HEK293 (cell line): ENCODE data around the gene CPLX3.

Source experiments
- CTCF ChIA-PET: fragments of 350-600 bp; formaldehyde crosslinking; extraction: SDS; loops from one replicate; lab custom pipeline; 2021; ENCODE audit warnings: antibody characterized with exemption; lab: Yijun Ruan, JAX
- POLR2A ChIA-PET: fragments of 300-600 bp; formaldehyde crosslinking; extraction: SDS; loops from one replicate; lab custom pipeline; 2020; ENCODE audit warnings: antibody characterized with exemption, inconsistent platforms; lab: Yijun Ruan, JAX
- H3K27ac ChIP-seq: fragments of 200-500 bp; sonication (Bioruptor generic); 2 replicates; pipeline ENCODE4 v1.5.1; 2014; ENCODE audit warnings: low read depth, low read length, control low read depth, inconsistent platforms; ENCODE audit errors: extremely low read depth
- H3K36me3 ChIP-seq, 2 experiments: fragments of 200-500 bp in 1 of 2; sonication (Bioruptor generic) in 1 of 2; 1 replicate in 1 of 2; 2 replicates in 1 of 2; pipeline ENCODE4 v1.5.1; 2014 to 2017; ENCODE audit warnings: inconsistent platforms in 2 of 2, low read length in 2 of 2; ENCODE audit not compliant: control insufficient read depth in 2 of 2, insufficient read depth in 1 of 2
- H3K4me1 ChIP-seq: fragments of 200-500 bp; sonication (Bioruptor generic); 2 replicates; pipeline ENCODE4 v1.5.1; 2014; ENCODE audit warnings: mild to moderate bottlenecking, low read length, inconsistent platforms; ENCODE audit not compliant: control insufficient read depth, insufficient read depth
- H3K4me3 ChIP-seq: 2 replicates; pipeline ENCODE4 v1.5.1; 2011; ENCODE audit warnings: low read depth, mild to moderate bottlenecking, control low read depth, low read length, moderate library complexity
- H3K9me3 ChIP-seq: fragments of 200-500 bp; sonication (Bioruptor generic); 2 replicates; pipeline ENCODE4 v1.5.1; 2014; ENCODE audit warnings: low read depth, low read length, inconsistent platforms; ENCODE audit not compliant: control insufficient read depth, insufficient read depth
- HOXC10 ChIP-seq: sonication (generic); formaldehyde crosslinking; IDR thresholded peaks from 2 replicates; pipeline ENCODE4 v1.8.1; 2023; ENCODE audit warnings: mild to moderate bottlenecking, missing genetic modification reagents
- HOXD13 ChIP-seq: sonication (generic); formaldehyde crosslinking; IDR thresholded peaks from 2 replicates; pipeline ENCODE4 v1.8.0; 2022; ENCODE audit warnings: missing genetic modification reagents, borderline replicate concordance
- KLF1 ChIP-seq: fragments of 450-650 bp; formaldehyde crosslinking; IDR thresholded peaks from 2 replicates; pipeline ENCODE4 v1.5.1; 2016; ENCODE audit warnings: missing biosample characterization, missing genetic modification characterization
- KLF16 ChIP-seq: fragments of 450-650 bp; formaldehyde crosslinking; IDR thresholded peaks from 2 replicates; pipeline ENCODE4 v1.5.1; 2017; ENCODE audit warnings: missing biosample characterization, missing genetic modification characterization
- MZF1 ChIP-seq: fragments of 450-650 bp; formaldehyde crosslinking; IDR thresholded peaks from 2 replicates; pipeline ENCODE4 v1.5.1; 2017; ENCODE audit warnings: missing biosample characterization, missing genetic modification characterization, borderline replicate concordance
- SP2 ChIP-seq: fragments of 450-650 bp; formaldehyde crosslinking; IDR thresholded peaks from 2 replicates; pipeline ENCODE4 v1.5.1; 2016; ENCODE audit warnings: missing biosample characterization, missing genetic modification characterization
- SP3 ChIP-seq: fragments of 450-650 bp; formaldehyde crosslinking; IDR thresholded peaks from 2 replicates; pipeline ENCODE4 v1.5.1; 2016; ENCODE audit warnings: missing biosample characterization, missing genetic modification characterization
- ZNF138 ChIP-seq: fragments of 450-650 bp; formaldehyde crosslinking; IDR thresholded peaks from 2 replicates; pipeline ENCODE4 v1.5.1; 2016; ENCODE audit warnings: missing biosample characterization, missing genetic modification characterization, borderline replicate concordance
- ZNF23 ChIP-seq: fragments of 450-650 bp; formaldehyde crosslinking; IDR thresholded peaks from 2 replicates; pipeline ENCODE4 v1.5.1; 2016; ENCODE audit warnings: missing biosample characterization, missing genetic modification characterization, borderline replicate concordance
- ZNF266 ChIP-seq: fragments of 450-650 bp; formaldehyde crosslinking; IDR thresholded peaks from 2 replicates; pipeline ENCODE4 v1.5.1; 2016; ENCODE audit warnings: missing biosample characterization, missing genetic modification characterization, low read depth
- ZNF335 ChIP-seq: fragments of 450-650 bp; formaldehyde crosslinking; conservative IDR thresholded peaks from 2 replicates; pipeline ENCODE4 v1.5.1; 2016; ENCODE audit warnings: missing biosample characterization, missing genetic modification characterization
- ZNF366 ChIP-seq: fragments of 450-650 bp; formaldehyde crosslinking; conservative IDR thresholded peaks from 2 replicates; pipeline ENCODE4 v1.5.1; 2016; ENCODE audit warnings: missing biosample characterization, missing genetic modification characterization
- ZNF394 ChIP-seq: fragments of 450-650 bp; formaldehyde crosslinking; IDR thresholded peaks from 2 replicates; pipeline ENCODE4 v1.5.1; 2016; ENCODE audit warnings: missing biosample characterization, missing genetic modification characterization, mild to moderate bottlenecking, moderate library complexity, borderline replicate concordance
- ZNF416 ChIP-seq: fragments of 450-650 bp; formaldehyde crosslinking; IDR thresholded peaks from 2 replicates; pipeline ENCODE4 v1.5.1; 2016; ENCODE audit warnings: missing biosample characterization, missing genetic modification characterization
- ZNF549 ChIP-seq: fragments of 450-650 bp; IDR thresholded peaks from 2 replicates; pipeline ENCODE4 v1.5.1; 2018; ENCODE audit warnings: missing biosample characterization, missing genetic modification characterization, mild to moderate bottlenecking, inconsistent platforms, moderate library complexity
- ZNF561 ChIP-seq: fragments of 450-650 bp; IDR thresholded peaks from 2 replicates; pipeline ENCODE4 v1.5.1; 2018; ENCODE audit warnings: missing biosample characterization, missing genetic modification characterization, borderline replicate concordance
- ZNF585B ChIP-seq: fragments of 450-650 bp; formaldehyde crosslinking; IDR thresholded peaks from 2 replicates; pipeline ENCODE4 v1.5.1; 2016; ENCODE audit warnings: missing biosample characterization, missing genetic modification characterization
- ZNF596 ChIP-seq: fragments of 450-650 bp; IDR thresholded peaks from 2 replicates; pipeline ENCODE4 v1.5.0; 2018; ENCODE audit warnings: missing biosample characterization, mild to moderate bottlenecking, missing genetic modification characterization, moderate library complexity
- ZNF658 ChIP-seq: fragments of 450-650 bp; formaldehyde crosslinking; IDR thresholded peaks from 2 replicates; pipeline ENCODE4; 2016; ENCODE audit warnings: missing biosample characterization, missing genetic modification characterization
- ZNF660 ChIP-seq: fragments of 450-650 bp; IDR thresholded peaks from 2 replicates; pipeline ENCODE4 v1.5.1; 2018; ENCODE audit warnings: missing biosample characterization, mild to moderate bottlenecking, missing genetic modification characterization
- ZNF791 ChIP-seq: fragments of 450-650 bp; formaldehyde crosslinking; IDR thresholded peaks from 2 replicates; pipeline ENCODE4 v1.5.1; 2016; ENCODE audit warnings: missing biosample characterization, missing genetic modification characterization
- ZNF792 ChIP-seq: fragments of 450-650 bp; formaldehyde crosslinking; IDR thresholded peaks from 2 replicates; pipeline ENCODE4 v1.5.1; 2016; ENCODE audit warnings: missing biosample characterization, missing genetic modification characterization
- TF ChIP-seq, protein P1 (sequence below): fragments of 450-650 bp; formaldehyde crosslinking; IDR thresholded peaks from 2 replicates; pipeline ENCODE4 v1.5.1; 2016; ENCODE audit warnings: missing biosample characterization, missing genetic modification characterization, borderline replicate concordance
- TF ChIP-seq, protein P2 (sequence below): fragments of 450-650 bp; formaldehyde crosslinking; IDR thresholded peaks from 2 replicates; pipeline ENCODE4 v1.5.1; 2016; ENCODE audit warnings: missing biosample characterization, missing genetic modification characterization

The CPLX3 gene

DNA sequence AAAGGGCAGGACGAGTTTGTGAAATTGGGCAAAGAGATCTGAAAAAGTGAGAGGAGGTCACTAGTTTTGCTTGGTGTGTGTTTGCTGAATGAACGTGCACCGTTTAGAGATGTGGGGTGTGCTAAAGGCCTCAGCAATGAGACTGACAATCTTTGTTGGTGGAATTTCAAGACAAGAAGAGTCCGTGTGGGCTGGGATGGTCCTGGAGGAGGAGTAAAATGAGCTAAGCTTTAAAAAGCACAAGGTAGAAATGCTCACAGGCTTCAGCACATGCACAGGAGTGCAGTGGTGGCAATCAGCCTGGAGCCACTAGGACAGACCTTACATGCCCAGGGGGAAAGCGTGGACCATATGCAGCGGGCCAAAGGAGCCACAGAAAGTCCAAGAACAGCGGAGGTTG lies 1.5 kb upstream of the CPLX3 start:
- Histone ChIP-seq H3K27ac (no peak overlapping the region), H3K9me3 (no peaks in the 10 kb centered on the region), H3K4me1 (0 out of 2 replicates have a peak, but pooled peaks cover 2% of the 10 kb centered on the region), H3K4me3 (no peak overlapping the region), H3K36me3 (no peaks in the 10 kb centered on the region)
- TF ChIP-seq, protein P1, sequence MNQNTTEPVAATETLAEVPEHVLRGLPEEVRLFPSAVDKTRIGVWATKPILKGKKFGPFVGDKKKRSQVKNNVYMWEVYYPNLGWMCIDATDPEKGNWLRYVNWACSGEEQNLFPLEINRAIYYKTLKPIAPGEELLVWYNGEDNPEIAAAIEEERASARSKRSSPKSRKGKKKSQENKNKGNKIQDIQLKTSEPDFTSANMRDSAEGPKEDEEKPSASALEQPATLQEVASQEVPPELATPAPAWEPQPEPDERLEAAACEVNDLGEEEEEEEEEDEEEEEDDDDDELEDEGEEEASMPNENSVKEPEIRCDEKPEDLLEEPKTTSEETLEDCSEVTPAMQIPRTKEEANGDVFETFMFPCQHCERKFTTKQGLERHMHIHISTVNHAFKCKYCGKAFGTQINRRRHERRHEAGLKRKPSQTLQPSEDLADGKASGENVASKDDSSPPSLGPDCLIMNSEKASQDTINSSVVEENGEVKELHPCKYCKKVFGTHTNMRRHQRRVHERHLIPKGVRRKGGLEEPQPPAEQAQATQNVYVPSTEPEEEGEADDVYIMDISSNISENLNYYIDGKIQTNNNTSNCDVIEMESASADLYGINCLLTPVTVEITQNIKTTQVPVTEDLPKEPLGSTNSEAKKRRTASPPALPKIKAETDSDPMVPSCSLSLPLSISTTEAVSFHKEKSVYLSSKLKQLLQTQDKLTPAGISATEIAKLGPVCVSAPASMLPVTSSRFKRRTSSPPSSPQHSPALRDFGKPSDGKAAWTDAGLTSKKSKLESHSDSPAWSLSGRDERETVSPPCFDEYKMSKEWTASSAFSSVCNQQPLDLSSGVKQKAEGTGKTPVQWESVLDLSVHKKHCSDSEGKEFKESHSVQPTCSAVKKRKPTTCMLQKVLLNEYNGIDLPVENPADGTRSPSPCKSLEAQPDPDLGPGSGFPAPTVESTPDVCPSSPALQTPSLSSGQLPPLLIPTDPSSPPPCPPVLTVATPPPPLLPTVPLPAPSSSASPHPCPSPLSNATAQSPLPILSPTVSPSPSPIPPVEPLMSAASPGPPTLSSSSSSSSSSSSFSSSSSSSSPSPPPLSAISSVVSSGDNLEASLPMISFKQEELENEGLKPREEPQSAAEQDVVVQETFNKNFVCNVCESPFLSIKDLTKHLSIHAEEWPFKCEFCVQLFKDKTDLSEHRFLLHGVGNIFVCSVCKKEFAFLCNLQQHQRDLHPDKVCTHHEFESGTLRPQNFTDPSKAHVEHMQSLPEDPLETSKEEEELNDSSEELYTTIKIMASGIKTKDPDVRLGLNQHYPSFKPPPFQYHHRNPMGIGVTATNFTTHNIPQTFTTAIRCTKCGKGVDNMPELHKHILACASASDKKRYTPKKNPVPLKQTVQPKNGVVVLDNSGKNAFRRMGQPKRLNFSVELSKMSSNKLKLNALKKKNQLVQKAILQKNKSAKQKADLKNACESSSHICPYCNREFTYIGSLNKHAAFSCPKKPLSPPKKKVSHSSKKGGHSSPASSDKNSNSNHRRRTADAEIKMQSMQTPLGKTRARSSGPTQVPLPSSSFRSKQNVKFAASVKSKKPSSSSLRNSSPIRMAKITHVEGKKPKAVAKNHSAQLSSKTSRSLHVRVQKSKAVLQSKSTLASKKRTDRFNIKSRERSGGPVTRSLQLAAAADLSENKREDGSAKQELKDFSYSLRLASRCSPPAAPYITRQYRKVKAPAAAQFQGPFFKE (tag by site-specific recombination), result no peak
- TF ChIP-seq SP3 (tag by site-specific recombination) (no peak), ZNF658 (tag by site-specific recombination) (no peak), ZNF585B (tag by site-specific recombination) (no peak), ZNF138 (tag by site-specific recombination) (no peak), ZNF266 (tag by site-specific recombination) (no peak)
- TF ChIP-seq, protein P2, sequence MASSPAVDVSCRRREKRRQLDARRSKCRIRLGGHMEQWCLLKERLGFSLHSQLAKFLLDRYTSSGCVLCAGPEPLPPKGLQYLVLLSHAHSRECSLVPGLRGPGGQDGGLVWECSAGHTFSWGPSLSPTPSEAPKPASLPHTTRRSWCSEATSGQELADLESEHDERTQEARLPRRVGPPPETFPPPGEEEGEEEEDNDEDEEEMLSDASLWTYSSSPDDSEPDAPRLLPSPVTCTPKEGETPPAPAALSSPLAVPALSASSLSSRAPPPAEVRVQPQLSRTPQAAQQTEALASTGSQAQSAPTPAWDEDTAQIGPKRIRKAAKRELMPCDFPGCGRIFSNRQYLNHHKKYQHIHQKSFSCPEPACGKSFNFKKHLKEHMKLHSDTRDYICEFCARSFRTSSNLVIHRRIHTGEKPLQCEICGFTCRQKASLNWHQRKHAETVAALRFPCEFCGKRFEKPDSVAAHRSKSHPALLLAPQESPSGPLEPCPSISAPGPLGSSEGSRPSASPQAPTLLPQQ (tag by site-specific recombination), result no peak
- ChIA-PET POLR2A (interaction anchor here (0.6 kb wide), 2 partner anchors 60 to 176 kb away, joined by 3 to 4 read pairs; no protein-coding TSS in a partner anchor), CTCF (no interaction called here)

DNA sequence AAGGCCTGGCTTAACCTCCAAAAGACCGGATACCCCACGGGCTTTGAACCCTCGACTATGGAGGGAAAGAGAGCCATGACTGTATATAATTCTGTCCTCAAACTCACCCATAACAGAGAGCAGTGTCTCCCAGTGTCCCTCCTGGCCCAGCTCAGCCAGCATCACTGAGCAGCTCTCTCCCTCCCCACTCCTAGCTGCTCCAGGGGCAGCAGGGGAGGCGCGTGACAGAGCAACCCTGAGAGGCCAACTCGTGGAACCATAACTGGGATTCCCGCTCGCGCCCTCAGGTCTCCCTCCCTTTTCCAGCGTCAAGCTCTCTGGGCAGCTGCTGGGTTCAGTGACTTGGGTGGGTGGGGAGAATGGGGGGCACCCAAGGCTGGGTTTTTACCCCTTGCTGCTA lies 561 bp upstream of the CPLX3 start:
- no peak overlapping the region for H3K4me3 ChIP-seq
- CTCF ChIA-PET, result interaction anchor here (0.5 to 8.3 kb wide), 5 partner anchors 47 to 957 kb away, joined by 3 to 63 read pairs (median 3); no protein-coding TSS in a partner anchor
- 0 out of 2 replicates have a peak, but pooled peaks cover 2% of the 10 kb centered on the region for H3K4me1 ChIP-seq
- TF ChIP-seq ZNF335 (tag by site-specific recombination) (no peak), HOXD13 (CRISPR knock-in tag) (no peak), ZNF394 (tag by site-specific recombination) (no peak), HOXC10 (no peak), SP2 (tag by site-specific recombination) (no peak), ZNF549 (tag by site-specific recombination) (no peak), ZNF596 (tag by site-specific recombination) (no peak), ZNF660 (tag by site-specific recombination) (no peak), KLF16 (no peak), ZNF366 (no peak), ZNF416 (no peak), ZNF791 (tag by site-specific recombination) (no peak), KLF1 (no peak), ZNF561 (no peak), ZNF792 (tag by site-specific recombination) (no peak), ZNF23 (tag by site-specific recombination) (no peak), MZF1 (no peak)
- no peaks in the 10 kb centered on the region for H3K9me3 ChIP-seq
- no peak overlapping the region for H3K27ac ChIP-seq
- POLR2A ChIA-PET, result interaction anchor here (0.7 kb wide), 1 partner anchor 13 kb away, joined by 3 read pairs; the partner anchor contains the start of gene LMAN1L
- no peaks in the 10 kb centered on the region for H3K36me3 ChIP-seq
